GM19099 (cell line): ENCODE measurements around the gene C15orf39.
A peak's percentile ranks its signal among the peaks of the same experiment; 100 is the strongest.

Source experiments
- POLR2A ChIP-seq: IDR thresholded peaks from 3 replicates; pipeline ENCODE4 v1.6.1; 2011; ENCODE audit warnings: low read depth; ENCODE audit not compliant: insufficient read length; ENCODE audit errors: extremely low read depth

The C15orf39 gene

GRCh38 chr15:75212200-75212858 is 10.6 kb downstream of the C15orf39 start:
- no peak for TF ChIP-seq POLR2A

DNA sequence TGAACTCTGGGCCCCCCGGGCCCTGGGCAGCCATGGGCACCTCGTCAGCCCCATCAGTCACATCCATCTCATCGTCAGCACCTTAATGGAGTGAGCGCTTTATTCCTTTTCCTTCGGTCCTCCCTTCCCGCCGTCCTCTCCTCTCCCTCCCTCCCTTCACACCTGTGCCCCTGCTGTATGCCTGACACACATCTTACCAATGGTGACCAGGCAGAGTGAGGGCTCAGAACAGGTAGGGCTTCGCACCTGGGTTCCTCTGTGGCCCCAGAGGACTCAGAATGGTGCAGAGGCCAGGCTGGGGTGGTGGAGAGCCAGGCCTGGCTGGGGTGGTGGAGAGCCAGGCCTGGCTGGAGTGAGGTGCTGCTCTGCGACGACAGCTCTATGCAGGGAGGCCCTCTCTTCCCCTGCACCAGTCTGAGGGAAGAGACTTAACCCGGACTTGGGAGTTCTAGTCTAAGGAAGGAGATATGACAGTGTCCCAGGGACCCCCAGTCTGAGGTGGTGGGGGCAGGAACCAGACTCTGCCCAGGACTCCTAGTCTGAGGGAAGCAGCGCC is 11.6 kb downstream of the C15orf39 start:
- no peak for TF ChIP-seq POLR2A

DNA sequence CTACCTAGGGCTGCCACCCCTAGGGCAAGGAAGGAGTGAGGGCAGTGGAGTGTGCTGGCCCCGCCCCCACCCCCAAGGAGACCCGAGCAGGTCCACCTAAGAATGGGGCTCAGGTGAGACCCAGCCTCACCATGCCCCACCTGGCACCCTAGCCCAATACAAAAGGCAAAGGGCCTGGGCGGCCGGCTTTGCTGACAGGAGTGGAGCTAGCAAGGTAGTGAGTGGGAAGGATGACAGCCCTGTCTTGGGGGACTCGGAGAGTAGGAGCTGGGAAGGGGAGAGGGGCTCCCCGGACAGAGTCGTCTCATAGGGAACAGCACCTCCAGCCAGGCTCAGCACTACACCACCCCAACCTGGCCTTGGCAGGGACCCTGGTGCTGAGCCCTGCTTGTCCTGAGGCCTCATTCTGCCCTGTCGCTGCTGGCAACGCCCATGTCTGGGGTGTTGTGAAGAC is 12.1 kb downstream of the C15orf39 start:
- no peak for TF ChIP-seq POLR2A

- TF ChIP-seq POLR2A = no peak
Observed at GRCh38 chr15:75214293-75215096, 12.8 kb downstream of the C15orf39 start.

DNA sequence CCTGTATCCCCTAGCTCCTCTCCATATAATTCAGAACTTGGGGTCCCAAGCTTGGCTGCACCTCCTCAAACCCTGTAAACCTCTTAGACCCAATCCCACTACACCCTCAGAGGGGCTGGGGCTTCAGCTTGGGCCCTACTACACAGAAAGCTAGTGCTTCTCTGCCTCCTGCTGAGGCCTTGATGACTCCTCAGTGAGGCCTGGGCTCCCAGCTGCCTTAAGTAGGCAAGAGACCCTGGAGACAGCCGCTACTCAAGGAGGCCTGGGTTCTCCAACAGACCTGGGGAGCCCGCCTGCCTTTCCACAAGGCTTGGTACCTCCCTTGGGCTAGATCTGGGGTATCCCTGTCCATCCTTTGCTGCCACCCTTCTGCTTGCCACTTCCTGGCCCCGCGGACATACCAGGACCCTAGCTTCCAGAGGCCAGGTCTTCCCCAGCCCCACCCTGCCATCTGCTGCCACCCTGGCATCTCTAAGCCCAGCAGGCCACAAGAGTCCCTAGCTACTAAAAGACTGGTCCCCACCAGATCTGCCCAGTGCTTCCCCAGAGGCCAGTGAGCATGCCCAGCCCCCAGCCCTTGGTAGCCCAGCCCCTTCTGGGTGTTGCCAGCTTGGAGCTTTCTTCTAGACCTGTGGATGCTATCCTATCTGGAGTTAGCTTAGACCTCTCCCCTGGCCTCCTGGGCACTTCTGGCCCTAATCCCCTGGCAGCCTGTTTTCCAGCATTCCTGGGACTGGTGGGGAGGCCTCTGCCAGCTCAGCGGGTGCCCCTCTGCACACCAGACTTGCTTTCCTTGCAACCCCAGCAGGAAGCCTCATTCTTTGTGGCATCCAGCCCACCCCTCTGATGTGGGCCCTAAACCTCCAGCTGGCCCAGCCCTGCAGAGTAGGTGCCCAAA is 13.7 kb downstream of the C15orf39 start:
- TF ChIP-seq POLR2A = peak; percentile 43

- no peak for TF ChIP-seq POLR2A
Observed at GRCh38 chr15:75217012-75217411, 15.3 kb downstream of the C15orf39 start.

GRCh38 chr15:75223688-75224087 is 22.0 kb downstream of the C15orf39 start:
- TF ChIP-seq POLR2A = no peak

GRCh38 chr15:75224281-75224680 is 22.6 kb downstream of the C15orf39 start:
- no peak for TF ChIP-seq POLR2A

DNA sequence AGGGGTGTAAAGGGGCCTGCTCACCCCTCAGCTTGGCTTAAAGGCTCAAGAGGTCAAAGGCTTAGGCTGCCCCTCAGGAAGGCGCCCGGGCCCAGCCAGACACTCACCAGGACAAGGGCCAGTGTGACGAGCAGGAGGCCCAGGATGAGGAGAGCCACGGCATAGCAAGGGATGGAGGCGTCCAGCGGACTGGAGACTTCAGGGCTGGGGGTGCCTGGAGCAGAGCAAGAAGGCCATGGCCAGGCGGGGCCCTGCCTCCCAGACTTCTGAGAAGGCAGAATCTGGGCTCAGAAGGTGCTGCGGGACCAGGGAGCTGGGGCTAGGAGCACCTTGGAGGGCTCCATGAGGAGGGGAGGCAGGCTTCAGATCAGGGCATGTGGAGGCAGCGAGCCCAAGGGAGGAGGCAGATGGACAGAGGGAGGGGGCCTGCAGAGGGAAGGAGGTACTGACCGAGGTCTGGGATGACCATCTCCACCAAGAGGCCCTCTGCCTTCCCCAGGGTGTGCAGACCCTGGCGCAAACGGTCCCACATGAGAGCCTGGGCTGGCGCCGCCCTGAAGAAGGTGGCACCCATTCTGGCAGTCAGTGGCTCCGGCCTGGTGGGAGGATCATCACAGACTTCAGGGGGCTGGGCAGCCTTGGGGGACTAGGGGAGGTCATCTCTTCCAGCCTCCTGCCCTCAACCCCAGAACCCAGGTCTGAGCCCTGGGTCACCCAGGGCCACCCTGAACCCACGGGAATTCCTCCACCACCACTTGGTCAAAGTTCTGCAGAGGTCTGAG is 24.5 kb downstream of the C15orf39 start:
- no peak for TF ChIP-seq POLR2A

DNA sequence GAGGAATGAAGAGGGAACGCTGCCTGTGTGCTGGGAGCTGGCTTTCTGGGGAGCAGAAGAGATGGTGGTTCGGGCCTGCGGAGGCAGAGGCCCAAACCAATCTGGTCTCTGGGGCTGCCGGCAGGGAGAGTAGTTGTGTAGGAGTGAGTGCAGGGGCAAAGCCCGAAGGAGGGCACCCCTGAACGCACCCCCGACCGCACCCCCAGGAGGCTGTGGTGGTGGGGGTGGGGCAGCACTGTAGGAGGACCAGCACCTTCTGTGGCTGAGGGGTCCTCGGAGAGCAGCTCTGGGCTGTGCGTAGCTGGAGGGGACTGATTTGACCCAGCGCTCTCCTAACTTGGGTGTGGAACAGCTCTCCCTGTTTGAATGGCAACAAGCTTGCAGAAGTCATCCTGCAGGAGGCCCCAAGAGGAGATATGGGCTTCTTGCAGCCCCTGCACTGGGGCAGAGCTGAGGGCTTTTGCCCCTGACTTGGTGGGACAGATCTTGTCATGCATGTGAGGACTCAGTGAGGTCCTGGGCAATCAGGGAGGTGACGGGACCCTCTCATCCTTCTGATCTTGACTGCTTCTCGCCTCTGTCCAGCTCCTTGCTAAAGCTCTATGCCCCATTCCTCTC is 26.1 kb downstream of the C15orf39 start:
- no peak for TF ChIP-seq POLR2A

- TF ChIP-seq POLR2A = no peak
Observed at GRCh38 chr15:75228787-75229186, 27.1 kb downstream of the C15orf39 start.

- no peak for TF ChIP-seq POLR2A
Observed at GRCh38 chr15:75229191-75230015, 27.7 kb downstream of the C15orf39 start.

DNA sequence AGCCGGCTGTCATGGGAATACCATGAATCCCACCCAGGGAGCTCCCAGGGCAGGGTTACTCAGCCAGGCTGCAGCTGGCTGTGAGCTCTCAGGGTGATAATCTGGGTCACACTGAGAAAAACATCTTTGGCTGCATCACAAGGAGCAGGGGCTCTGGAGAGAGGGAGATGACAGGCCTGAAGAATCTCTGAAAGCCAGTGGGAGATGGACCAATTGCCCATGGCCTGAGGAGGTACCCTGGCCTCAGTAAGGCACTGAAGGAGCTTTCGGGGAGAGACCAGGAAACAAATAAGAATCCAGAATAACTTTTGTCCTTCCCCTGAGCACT is 28.3 kb downstream of the C15orf39 start:
- TF ChIP-seq POLR2A = no peak
